ENCODE data around the gene CCDC40. TPM values are rescaled to one million over a fixed set of nuclear protein-coding genes. Genes with fewer than 3 reads are reported as not detected.

CCDC40 gene
- total RNA-seq, 2 donors from 2014 or later = 2.9 to 13.5 TPM

DNA sequence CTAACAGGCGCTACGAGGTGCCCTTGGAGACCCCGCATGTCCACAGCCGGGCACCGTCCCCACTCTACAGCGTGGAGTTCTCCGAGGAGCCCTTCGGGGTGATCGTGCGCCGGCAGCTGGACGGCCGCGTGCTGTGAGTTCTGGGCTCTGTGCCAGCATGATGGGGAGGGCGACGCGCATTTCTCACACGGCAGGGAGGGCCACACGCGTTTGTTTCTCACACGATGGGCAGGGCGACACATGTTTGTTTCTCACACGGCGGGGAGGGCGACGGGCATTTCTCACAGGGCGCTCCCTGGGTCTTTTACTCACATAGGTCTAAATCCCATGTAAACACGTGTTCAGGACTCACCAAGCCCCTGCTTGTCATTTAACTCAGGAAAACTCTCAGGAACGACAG, 69.3 kb downstream of the CCDC40 start:
- peak in 1 of 4 donors; percentile 88 for DNase-seq
- WGBS, 2 donors = 36 to 42% methylated on average over 15 to 28 of the region's 29 CpGs
- no peak overlapping the region for H3K27ac ChIP-seq

DNA sequence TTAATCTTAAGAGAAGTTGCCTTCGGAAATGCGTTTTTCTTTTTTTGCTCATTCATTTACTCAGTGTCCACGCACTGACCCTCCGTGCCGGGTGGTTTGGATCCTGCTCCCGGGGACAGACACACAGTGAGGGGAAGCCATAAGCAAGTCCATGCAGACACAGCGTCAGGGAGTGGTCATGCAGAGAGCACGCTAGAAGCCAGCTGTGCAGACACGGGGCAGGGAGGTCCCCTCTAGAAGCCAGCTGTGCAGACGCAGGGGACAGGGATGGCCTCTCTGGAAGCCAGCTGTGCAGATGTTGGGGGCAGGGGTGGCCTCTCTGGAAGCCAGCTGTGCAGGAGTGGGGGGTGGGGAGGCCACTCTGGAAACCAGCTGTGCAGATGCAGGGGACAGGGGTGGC, 69.7 kb downstream of the CCDC40 start:
- H3K4me1 ChIP-seq = peaks cover 10% of the 10 kb centered on the region
- intact Hi-C loops (cut with DNase I) = no loop called here
- H3K36me3 ChIP-seq (replicated peaks in 1 of 2; ENCODE audit: insufficient read depth in 1 of 2, low read depth in 2 of 2) = no peaks in the 10 kb centered on the region
- whole genome bisulfite sequencing, 2 donors = 79 to 85% methylated on average over 10 of the region's 10 CpGs
- H3K9me3 ChIP-seq = no peaks in the 10 kb centered on the region
- H3K27ac ChIP-seq = no peak overlapping the region
- H3K4me3 ChIP-seq = no peak overlapping the region
- H3K27me3 ChIP-seq = no peaks in the 10 kb centered on the region
- TF ChIP-seq, protein P1, sequence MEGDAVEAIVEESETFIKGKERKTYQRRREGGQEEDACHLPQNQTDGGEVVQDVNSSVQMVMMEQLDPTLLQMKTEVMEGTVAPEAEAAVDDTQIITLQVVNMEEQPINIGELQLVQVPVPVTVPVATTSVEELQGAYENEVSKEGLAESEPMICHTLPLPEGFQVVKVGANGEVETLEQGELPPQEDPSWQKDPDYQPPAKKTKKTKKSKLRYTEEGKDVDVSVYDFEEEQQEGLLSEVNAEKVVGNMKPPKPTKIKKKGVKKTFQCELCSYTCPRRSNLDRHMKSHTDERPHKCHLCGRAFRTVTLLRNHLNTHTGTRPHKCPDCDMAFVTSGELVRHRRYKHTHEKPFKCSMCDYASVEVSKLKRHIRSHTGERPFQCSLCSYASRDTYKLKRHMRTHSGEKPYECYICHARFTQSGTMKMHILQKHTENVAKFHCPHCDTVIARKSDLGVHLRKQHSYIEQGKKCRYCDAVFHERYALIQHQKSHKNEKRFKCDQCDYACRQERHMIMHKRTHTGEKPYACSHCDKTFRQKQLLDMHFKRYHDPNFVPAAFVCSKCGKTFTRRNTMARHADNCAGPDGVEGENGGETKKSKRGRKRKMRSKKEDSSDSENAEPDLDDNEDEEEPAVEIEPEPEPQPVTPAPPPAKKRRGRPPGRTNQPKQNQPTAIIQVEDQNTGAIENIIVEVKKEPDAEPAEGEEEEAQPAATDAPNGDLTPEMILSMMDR (IDR thresholded peaks at IDR 0.05) = no peak
- TF ChIP-seq POLR2A (IDR thresholded peaks at IDR 0.05) = no peak
- DNase-seq (no peak), ATAC-seq (no peak)

More for the DNA sequence above, 69.3 kb downstream of the CCDC40 start:
- Histone ChIP-seq H3K4me3 (no peak overlapping the region), H3K36me3 (replicated peaks in 1 of 2; ENCODE audit: insufficient read depth in 1 of 2, low read depth in 2 of 2) (no peaks in the 10 kb centered on the region), H3K4me1 (peaks cover 10% of the 10 kb centered on the region), H3K9me3 (no peaks in the 10 kb centered on the region), H3K27me3 (no peaks in the 10 kb centered on the region)
- no peak for ATAC-seq
- intact Hi-C loops (cut with DNase I) = no loop called here
- TF ChIP-seq POLR2A (IDR thresholded peaks at IDR 0.05) = no peak
- TF ChIP-seq, protein P1 (IDR thresholded peaks at IDR 0.05) = no peak

DNA sequence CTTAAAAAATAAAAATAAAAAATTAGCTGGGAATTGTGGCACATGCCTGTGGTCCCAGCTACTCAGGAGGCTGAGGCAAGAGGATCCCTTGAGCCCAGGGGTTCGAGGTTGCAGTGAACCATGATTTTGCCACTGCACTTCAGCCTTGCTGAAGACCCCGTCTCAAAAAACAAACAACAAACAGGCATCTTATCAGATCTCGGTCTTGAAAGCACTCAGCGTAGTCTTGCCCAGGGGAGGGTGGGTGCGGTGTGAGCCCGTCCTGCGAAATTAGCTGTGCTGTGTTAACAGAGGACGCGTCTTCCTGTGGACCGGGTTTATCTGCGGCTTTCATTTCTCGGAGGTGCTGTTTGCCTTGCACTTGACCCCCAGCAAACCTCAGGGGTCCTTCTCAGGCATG, 70.3 kb downstream of the CCDC40 start:
- DNase-seq (no peak), ATAC-seq (no peak)
- intact Hi-C loops (cut with DNase I) = no loop called here
- no peaks in the 10 kb centered on the region for H3K36me3 ChIP-seq (replicated peaks in 1 of 2; ENCODE audit: insufficient read depth in 1 of 2, low read depth in 2 of 2)
- H3K27ac ChIP-seq = no peak overlapping the region
- no peaks in the 10 kb centered on the region for H3K9me3 ChIP-seq
- no peaks in the 10 kb centered on the region for H3K27me3 ChIP-seq
- 80 to 84% methylated on average over 12 of the region's 12 CpGs for WGBS, 2 donors
- H3K4me3 ChIP-seq = no peak overlapping the region
- peaks cover 10% of the 10 kb centered on the region for H3K4me1 ChIP-seq
- TF ChIP-seq POLR2A (IDR thresholded peaks at IDR 0.05) = no peak
- TF ChIP-seq, protein P1 (IDR thresholded peaks at IDR 0.05) = no peak

- no peaks in the 10 kb centered on the region for H3K9me3 ChIP-seq
- H3K4me1 ChIP-seq = peaks cover 3% of the 10 kb centered on the region
- TF ChIP-seq, protein P1 (IDR thresholded peaks at IDR 0.05) = no peak
- TF ChIP-seq POLR2A (IDR thresholded peaks at IDR 0.05) = no peak
- intact Hi-C loops (cut with DNase I) = no loop called here
- H3K27me3 ChIP-seq = no peaks in the 10 kb centered on the region
- H3K36me3 ChIP-seq (replicated peaks in 1 of 2; ENCODE audit: insufficient read depth in 1 of 2, low read depth in 2 of 2) = no peaks in the 10 kb centered on the region
- no peak overlapping the region for H3K4me3 ChIP-seq
- WGBS, 2 donors = 84 to 92% methylated on average over 5 to 44 of the region's 46 CpGs
- ATAC-seq = no peak
- no peak overlapping the region for H3K27ac ChIP-seq
- DNase-seq = no peak
These were observed 71.0 kb downstream of the CCDC40 start for GRCh38 chr17:80107231-80108021.

Data from body of pancreas (tissue), 4 donors.